H9 (cell line): Measurements from ENCODE around the gene PLEKHG2. TPM values are rescaled to one million over a fixed set of nuclear protein-coding genes. Genes with fewer than 3 reads are reported as not detected.

ENCODE experiments used
- DNase-seq: peaks from one replicate; pipeline ENCODE4 v3.0.0-alpha.2; 2017
- H2AFZ ChIP-seq: one replicate; pipeline ENCODE4 v1.6.1; 2013; ENCODE audit warnings: mild to moderate bottlenecking, low read length, control low read depth, moderate library complexity
- H2AK5ac ChIP-seq: 2 replicates; pipeline ENCODE4 v1.6.1; 2013; ENCODE audit warnings: low read length, control low read depth, mixed read lengths; ENCODE audit not compliant: insufficient read length
- H2BK120ac ChIP-seq: one replicate; pipeline ENCODE4 v1.6.1; 2013; ENCODE audit warnings: low read depth, mild to moderate bottlenecking, low read length, control low read depth, inconsistent platforms; ENCODE audit not compliant: poor library complexity, severe bottlenecking
- H2BK12ac ChIP-seq: 2 replicates; pipeline ENCODE4 v1.6.1; 2013; ENCODE audit warnings: low read length, control low read depth, mixed read lengths, low read depth; ENCODE audit not compliant: insufficient read length
- H2BK15ac ChIP-seq: 2 replicates; pipeline ENCODE4 v1.6.1; 2013; ENCODE audit warnings: low read depth, low read length, control low read depth
- H2BK20ac ChIP-seq: one replicate; pipeline ENCODE4 v1.6.1; 2013; ENCODE audit warnings: low read depth, mild to moderate bottlenecking, low read length, control low read depth, inconsistent platforms; ENCODE audit not compliant: poor library complexity, severe bottlenecking
- H2BK5ac ChIP-seq: 2 replicates; pipeline ENCODE4 v1.6.1; 2013; ENCODE audit warnings: low read length, control low read depth, mixed read lengths; ENCODE audit not compliant: insufficient read length
- H3K14ac ChIP-seq: 2 replicates; pipeline ENCODE4 v1.6.1; 2013; ENCODE audit warnings: low read length, control low read depth; ENCODE audit not compliant: insufficient read depth
- H3K18ac ChIP-seq: 2 replicates; pipeline ENCODE4 v1.6.1; 2013; ENCODE audit warnings: low read depth, mild to moderate bottlenecking, mixed read lengths, low read length, control low read depth; ENCODE audit not compliant: insufficient read length
- H3K23ac ChIP-seq: 2 replicates; pipeline ENCODE4 v1.6.1; 2013; ENCODE audit warnings: low read length, control low read depth, mixed read lengths, low read depth; ENCODE audit not compliant: insufficient read length
- H3K23me2 ChIP-seq: 2 replicates; pipeline ENCODE4 v1.6.1; 2013; ENCODE audit warnings: low read depth, mild to moderate bottlenecking, mixed read lengths, low read length, control low read depth; ENCODE audit not compliant: insufficient read length, poor library complexity, severe bottlenecking
- H3K27ac ChIP-seq: 2 replicates; pipeline ENCODE4 v1.5.1; 2013; ENCODE audit warnings: low read length, control low read depth, mixed read lengths, low read depth; ENCODE audit not compliant: insufficient read length
- H3K27me3 ChIP-seq: 2 replicates; pipeline ENCODE4 v1.6.1; 2013; ENCODE audit warnings: low read length, control low read depth, inconsistent platforms; ENCODE audit not compliant: insufficient read depth
- H3K4ac ChIP-seq: 2 replicates; pipeline ENCODE4 v1.6.1; 2013; ENCODE audit warnings: low read depth, mild to moderate bottlenecking, control low read depth, inconsistent platforms, low read length, moderate library complexity
- H3K4me1 ChIP-seq: 2 replicates; pipeline ENCODE4 v1.6.1; 2013; ENCODE audit warnings: low read length, control low read depth, inconsistent platforms; ENCODE audit not compliant: insufficient read depth
- H3K4me2 ChIP-seq: 2 replicates; pipeline ENCODE4 v1.6.1; 2013; ENCODE audit warnings: low read length, control low read depth, mixed read lengths; ENCODE audit not compliant: insufficient read length, insufficient read depth
- H3K56ac ChIP-seq: 2 replicates; pipeline ENCODE4 v1.6.1; 2013; ENCODE audit warnings: low read depth, mild to moderate bottlenecking, mixed read lengths, low read length, control low read depth; ENCODE audit not compliant: insufficient read length
- H3K79me1 ChIP-seq: 2 replicates; pipeline ENCODE4 v1.6.1; 2013; ENCODE audit warnings: low read depth, mild to moderate bottlenecking, moderate library complexity, low read length, control low read depth, inconsistent platforms; ENCODE audit not compliant: insufficient read depth, poor library complexity, severe bottlenecking
- H3K79me2 ChIP-seq: 2 replicates; pipeline ENCODE4 v1.6.1; 2013; ENCODE audit warnings: low read length, control low read depth, inconsistent platforms; ENCODE audit not compliant: insufficient read depth
- H3K9ac ChIP-seq: 2 replicates; pipeline ENCODE4 v1.6.1; 2013; ENCODE audit warnings: low read length, control low read depth, mixed read lengths; ENCODE audit not compliant: insufficient read length; ENCODE audit errors: extremely low read depth
- H3K9me3 ChIP-seq: one replicate; pipeline ENCODE4 v1.6.1; 2013; ENCODE audit warnings: low read depth, low read length, inconsistent platforms; ENCODE audit not compliant: control insufficient read depth
- H3T11ph ChIP-seq: one replicate; pipeline ENCODE4 v1.6.1; 2013; ENCODE audit warnings: mild to moderate bottlenecking, low read length, control low read depth, inconsistent platforms
- H4K20me1 ChIP-seq: one replicate; pipeline ENCODE4 v1.6.1; 2013; ENCODE audit not compliant: control insufficient read depth, insufficient read length, insufficient read depth
- H4K5ac ChIP-seq: 2 replicates; pipeline ENCODE4 v1.6.1; 2013; ENCODE audit warnings: low read depth, mild to moderate bottlenecking, mixed read lengths, low read length, control low read depth; ENCODE audit not compliant: insufficient read length
- H4K8ac ChIP-seq: replicated peaks from 2 replicates; pipeline ENCODE4 v1.6.1; 2013; ENCODE audit warnings: low read length, control low read depth, mixed read lengths, low read depth; ENCODE audit not compliant: insufficient read length
- H4K91ac ChIP-seq: 2 replicates; pipeline ENCODE4 v1.6.1; 2013; ENCODE audit warnings: low read depth, mild to moderate bottlenecking, moderate library complexity, mixed read lengths, low read length, control low read depth; ENCODE audit not compliant: insufficient read length
- H3K27ac Mint-ChIP-seq, 3 experiments: 2 replicates in 2 of 3; 3 replicates in 1 of 3; pipeline ENCODE4 v1.8.0; 2020 to 2021; ENCODE audit warnings: mixed read lengths in 3 of 3, mild to moderate bottlenecking in 1 of 3, moderate library complexity in 1 of 3
- H3K27me3 Mint-ChIP-seq: 2 replicates; pipeline ENCODE4 v1.8.0; 2021; ENCODE audit warnings: low read depth, mild to moderate bottlenecking, moderate library complexity, mixed read lengths
- H3K36me3 Mint-ChIP-seq, 3 experiments: 2 replicates in 2 of 3; 3 replicates in 1 of 3; pipeline ENCODE4 v1.8.0; 2020 to 2021; ENCODE audit warnings: low read depth in 3 of 3, mixed read lengths in 3 of 3; ENCODE audit not compliant: insufficient read depth in 1 of 3
- H3K4me1 Mint-ChIP-seq, 2 experiments: 2 replicates each; pipeline ENCODE4 v1.8.0; 2020; ENCODE audit warnings: mixed read lengths in 2 of 2
- H3K4me3 Mint-ChIP-seq, 2 experiments: 2 replicates in 1 of 2; 3 replicates in 1 of 2; pipeline ENCODE4 v1.8.0; 2020 to 2021; ENCODE audit warnings: mild to moderate bottlenecking in 2 of 2, mixed read lengths in 2 of 2, moderate library complexity in 1 of 2
- H3K9me3 Mint-ChIP-seq, 2 experiments: 2 replicates in 1 of 2; 3 replicates in 1 of 2; pipeline ENCODE4 v1.8.0; 2020; ENCODE audit warnings: mild to moderate bottlenecking in 2 of 2, mixed read lengths in 2 of 2, moderate library complexity in 1 of 2
- CTCF ChIP-seq: fragments of 200-600 bp; sonication (generic); conservative IDR thresholded peaks from 3 replicates; pipeline ENCODE4 v1.8.0; 2021; ENCODE audit warnings: antibody characterized with exemption, mild to moderate bottlenecking
- WGBS: extraction: QIAGEN DNeasy Blood & Tissue Kit; methylation state at CpG from one replicate; pipeline ENCODE4 v1.1.7; 2013; ENCODE audit warnings: missing lambda C conversion rate, low lambda C conversion rate, mixed read lengths; ENCODE audit not compliant: insufficient read length; ENCODE audit errors: extremely low coverage; 5-methylcytosine and 5-hydroxymethylcytosine counted together
- total RNA-seq: library from RNA; stranded (reverse); gene quantifications from 2 replicates; pipeline ENCODE4 v1.2.1, GENCODE V29; 2021

The PLEKHG2 gene
- total RNA-seq, 1 experiment from 2014 or later: 167 TPM

- Mint-ChIP-seq H3K9me3 (no peaks in the 10 kb centered on the region; a peak in 1 of 5 replicates), H3K27me3 (no peaks in the 10 kb centered on the region), H3K4me3 (peak overlapping the region; percentile 95 to 98), H3K27ac (peak overlapping the region; percentile 99 to 100 (median 99); a peak in 6 of 7 replicates), H3K4me1 (peaks cover 13 to 14% of the 10 kb centered on the region in 2 experiments), H3K36me3 (peaks cover 42 to 64% (median 61%) of the 10 kb centered on the region in 3 experiments)
- peak overlapping the region; percentile 97 for H3K14ac ChIP-seq
- no peak overlapping the region for H3K56ac ChIP-seq
- no peaks in the 10 kb centered on the region for H3K23me2 ChIP-seq
- H4K5ac ChIP-seq: no peak overlapping the region
- no peak overlapping the region for H2BK12ac ChIP-seq
- no peak overlapping the region for H2AFZ ChIP-seq
- H3K4me1 ChIP-seq: no peaks in the 10 kb centered on the region
- H3K79me2 ChIP-seq: no peaks in the 10 kb centered on the region
- H2AK5ac ChIP-seq: no peak overlapping the region
- H3K27me3 ChIP-seq: no peaks in the 10 kb centered on the region
- no peak overlapping the region for H4K8ac ChIP-seq
- H2BK20ac ChIP-seq: no peak overlapping the region
- peak overlapping the region; percentile 86 for H3K27ac ChIP-seq
- no peaks in the 10 kb centered on the region for H3K9me3 ChIP-seq
- peak overlapping the region; percentile 71 for H3K4me2 ChIP-seq
- no peak for TF ChIP-seq CTCF
- H2BK120ac ChIP-seq: no peak overlapping the region
- no peak for DNase-seq
- no peak overlapping the region for H3T11ph ChIP-seq
- no peak overlapping the region for H4K91ac ChIP-seq
- no peak overlapping the region for H3K4ac ChIP-seq
- H3K18ac ChIP-seq: peak overlapping the region; percentile 95
- no CpG with 5 or more reads among the region's 10 CpGs for WGBS
- H2BK5ac ChIP-seq: no peak overlapping the region
- H3K9ac ChIP-seq: peak overlapping the region; percentile 79
- H2BK15ac ChIP-seq: no peak overlapping the region
- no peaks in the 10 kb centered on the region for H4K20me1 ChIP-seq
- H3K23ac ChIP-seq: no peak overlapping the region
- H3K79me1 ChIP-seq: no peaks in the 10 kb centered on the region
Measured at GRCh38 chr19:39390451-39390750, 22.1 kb upstream of the PLEKHG2 start.
